Measurements from ENCODE around the gene ZCCHC14. TPM values are rescaled to one million over a fixed set of nuclear protein-coding genes. Genes with fewer than 3 reads are reported as not detected.
A peak's percentile ranks its signal among the peaks of the same experiment; 100 is the strongest.

The ZCCHC14 gene
- total RNA-seq (12.6 and 14.5 TPM in 2 replicates), polyA plus RNA-seq (4.3 and 5.8 TPM in 2 replicates)

GRCh38 chr16:87492721-87493607 is at the start of gene ZCCHC14:
Gene ZCCHC14 (minus strand): TSS chr16:87493024. CDS start chr16:87492238, 786 bp downstream.
- peak within 1 kb of the TSS; percentile 38 for H3K4me3 ChIP-seq
- peaks cover 40% of the 10 kb centered on the region for H4K20me1 ChIP-seq (ENCODE audit: insufficient read depth, poor library complexity, severe bottlenecking)
- no peaks in the 10 kb centered on the region for H3K36me3 ChIP-seq (replicated peaks; ENCODE audit: insufficient read depth, low read depth)
- DNase-seq (ENCODE audit: low spot score): peak; percentile 99
- H3K27me3 ChIP-seq: no peaks in the 10 kb centered on the region
- WGBS (ENCODE audit: low lambda C conversion rate, missing lambda C conversion rate): 5% methylated on average over 69 of the region's 119 CpGs
- peaks cover 31% of the 10 kb centered on the region for H3K4me1 ChIP-seq (ENCODE audit: insufficient read depth)
- H3K4me2 ChIP-seq: peak within 1 kb of the TSS; percentile 80
- H3K9me3 ChIP-seq (ENCODE audit: low read depth): no peaks in the 10 kb centered on the region
- H3K27ac ChIP-seq: no peak within 1 kb of the TSS
- TF ChIP-seq EZH2phosphoT487 (IDR thresholded peaks at IDR 0.05; ENCODE audit: low read depth, severe bottlenecking, unreplicated experiment): no peak
- TF ChIP-seq CTCF (IDR thresholded peaks at IDR 0.05; ENCODE audit: poor library complexity): no peak
- TF ChIP-seq EZH2 (IDR thresholded peaks at IDR 0.05; ENCODE audit: borderline replicate concordance): no peak
- H3K79me2 ChIP-seq: peaks cover 38% of the 10 kb centered on the region
- H2AFZ ChIP-seq: peak within 1 kb of the TSS; percentile 54
- H3K9me2 ChIP-seq (replicated peaks; ENCODE audit: insufficient read depth): no peaks in the 10 kb centered on the region

GRCh38 chr16:87541872-87542234 is 49.0 kb upstream of the ZCCHC14 start:
- Histone ChIP-seq H3K4me1 (ENCODE audit: insufficient read depth) (peaks cover 4% of the 10 kb centered on the region), H3K4me2 (peak overlapping the region; percentile 37), H3K4me3 (no peak overlapping the region), H4K20me1 (ENCODE audit: insufficient read depth, poor library complexity, severe bottlenecking) (no peaks in the 10 kb centered on the region), H3K9me3 (ENCODE audit: low read depth) (no peaks in the 10 kb centered on the region), H3K27me3 (no peaks in the 10 kb centered on the region), H3K79me2 (no peaks in the 10 kb centered on the region), H3K9me2 (replicated peaks; ENCODE audit: insufficient read depth) (no peaks in the 10 kb centered on the region), H2AFZ (no peak overlapping the region), H3K27ac (no peak overlapping the region), H3K36me3 (replicated peaks; ENCODE audit: insufficient read depth, low read depth) (no peaks in the 10 kb centered on the region)
- TF ChIP-seq EZH2phosphoT487 (IDR thresholded peaks at IDR 0.05; ENCODE audit: low read depth, severe bottlenecking, unreplicated experiment) (no peak), EZH2 (IDR thresholded peaks at IDR 0.05; ENCODE audit: borderline replicate concordance) (no peak), CTCF (IDR thresholded peaks at IDR 0.05; ENCODE audit: poor library complexity) (no peak)
- no peak for DNase-seq (ENCODE audit: low spot score)
- 72% methylated on average over 10 of the region's 11 CpGs for WGBS (ENCODE audit: low lambda C conversion rate, missing lambda C conversion rate)

GRCh38 chr16:87541147-87541871 is 48.5 kb upstream of the ZCCHC14 start:
- Histone ChIP-seq H3K36me3 (replicated peaks; ENCODE audit: insufficient read depth, low read depth) (no peaks in the 10 kb centered on the region), H3K4me2 (peak overlapping the region; percentile 45), H3K79me2 (no peaks in the 10 kb centered on the region), H2AFZ (no peak overlapping the region), H3K27ac (peak overlapping the region; percentile 21), H3K9me3 (ENCODE audit: low read depth) (no peaks in the 10 kb centered on the region), H3K4me3 (no peak overlapping the region), H3K4me1 (ENCODE audit: insufficient read depth) (peaks cover 4% of the 10 kb centered on the region), H3K9me2 (replicated peaks; ENCODE audit: insufficient read depth) (no peaks in the 10 kb centered on the region), H4K20me1 (ENCODE audit: insufficient read depth, poor library complexity, severe bottlenecking) (no peaks in the 10 kb centered on the region), H3K27me3 (no peaks in the 10 kb centered on the region)
- WGBS (ENCODE audit: low lambda C conversion rate, missing lambda C conversion rate): 64% methylated on average over 30 of the region's 31 CpGs
- DNase-seq (ENCODE audit: low spot score): peak; percentile 39
- no peak for TF ChIP-seq CTCF (IDR thresholded peaks at IDR 0.05; ENCODE audit: poor library complexity)
- TF ChIP-seq EZH2 (IDR thresholded peaks at IDR 0.05; ENCODE audit: borderline replicate concordance): no peak
- TF ChIP-seq EZH2phosphoT487 (IDR thresholded peaks at IDR 0.05; ENCODE audit: low read depth, severe bottlenecking, unreplicated experiment): no peak

Measured in hepatocyte (in vitro differentiated cells).